Thyroid gland (tissue), 4 donors: Measurements from ENCODE around the gene CPXM1.

ENCODE experiments used
- CTCF ChIP-seq, 6 experiments: fragments of 200-600 bp in 3 of 6; fragments of 450-650 bp in 3 of 6; sonication (generic) in 3 of 6; IDR thresholded peaks; one replicate each; pipeline ENCODE4 v1.5.1; 2016 to 2019; ENCODE audit warnings: antibody characterized with exemption in 6 of 6, mild to moderate bottlenecking in 2 of 6, inconsistent platforms in 1 of 6, moderate library complexity in 1 of 6
- POLR2A ChIP-seq, 2 donors: fragments of 450-650 bp; IDR thresholded peaks; one replicate each; pipeline ENCODE4 v1.6.1; 2017; ENCODE audit warnings: antibody characterized with exemption in 2 of 2, mild to moderate bottlenecking in 2 of 2, moderate library complexity in 1 of 2

GRCh38 chr20:2754424-2754823 lies 46.0 kb downstream of the CPXM1 start:
- TF ChIP-seq CTCF (IDR thresholded peaks at IDR 0.05) (no peak), POLR2A (IDR thresholded peaks at IDR 0.05) (peak in 1 of 2 donors; percentile 13)
